Glomerular visceral epithelial cell (primary cell): ENCODE results near the gene SEC16A.

ENCODE experiments used
- DNase-seq: peaks from one replicate; pipeline ENCODE4 v3.0.0-alpha.2; 2016; ENCODE audit errors: extremely low spot score

The SEC16A gene, protein sequence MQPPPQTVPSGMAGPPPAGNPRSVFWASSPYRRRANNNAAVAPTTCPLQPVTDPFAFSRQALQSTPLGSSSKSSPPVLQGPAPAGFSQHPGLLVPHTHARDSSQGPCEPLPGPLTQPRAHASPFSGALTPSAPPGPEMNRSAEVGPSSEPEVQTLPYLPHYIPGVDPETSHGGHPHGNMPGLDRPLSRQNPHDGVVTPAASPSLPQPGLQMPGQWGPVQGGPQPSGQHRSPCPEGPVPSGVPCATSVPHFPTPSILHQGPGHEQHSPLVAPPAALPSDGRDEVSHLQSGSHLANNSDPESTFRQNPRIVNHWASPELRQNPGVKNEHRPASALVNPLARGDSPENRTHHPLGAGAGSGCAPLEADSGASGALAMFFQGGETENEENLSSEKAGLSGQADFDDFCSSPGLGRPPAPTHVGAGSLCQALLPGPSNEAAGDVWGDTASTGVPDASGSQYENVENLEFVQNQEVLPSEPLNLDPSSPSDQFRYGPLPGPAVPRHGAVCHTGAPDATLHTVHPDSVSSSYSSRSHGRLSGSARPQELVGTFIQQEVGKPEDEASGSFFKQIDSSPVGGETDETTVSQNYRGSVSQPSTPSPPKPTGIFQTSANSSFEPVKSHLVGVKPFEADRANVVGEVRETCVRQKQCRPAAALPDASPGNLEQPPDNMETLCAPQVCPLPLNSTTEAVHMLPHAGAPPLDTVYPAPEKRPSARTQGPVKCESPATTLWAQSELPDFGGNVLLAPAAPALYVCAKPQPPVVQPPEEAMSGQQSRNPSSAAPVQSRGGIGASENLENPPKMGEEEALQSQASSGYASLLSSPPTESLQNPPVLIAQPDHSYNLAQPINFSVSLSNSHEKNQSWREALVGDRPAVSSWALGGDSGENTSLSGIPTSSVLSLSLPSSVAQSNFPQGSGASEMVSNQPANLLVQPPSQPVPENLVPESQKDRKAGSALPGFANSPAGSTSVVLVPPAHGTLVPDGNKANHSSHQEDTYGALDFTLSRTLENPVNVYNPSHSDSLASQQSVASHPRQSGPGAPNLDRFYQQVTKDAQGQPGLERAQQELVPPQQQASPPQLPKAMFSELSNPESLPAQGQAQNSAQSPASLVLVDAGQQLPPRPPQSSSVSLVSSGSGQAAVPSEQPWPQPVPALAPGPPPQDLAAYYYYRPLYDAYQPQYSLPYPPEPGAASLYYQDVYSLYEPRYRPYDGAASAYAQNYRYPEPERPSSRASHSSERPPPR (N-terminal part only)

DNA sequence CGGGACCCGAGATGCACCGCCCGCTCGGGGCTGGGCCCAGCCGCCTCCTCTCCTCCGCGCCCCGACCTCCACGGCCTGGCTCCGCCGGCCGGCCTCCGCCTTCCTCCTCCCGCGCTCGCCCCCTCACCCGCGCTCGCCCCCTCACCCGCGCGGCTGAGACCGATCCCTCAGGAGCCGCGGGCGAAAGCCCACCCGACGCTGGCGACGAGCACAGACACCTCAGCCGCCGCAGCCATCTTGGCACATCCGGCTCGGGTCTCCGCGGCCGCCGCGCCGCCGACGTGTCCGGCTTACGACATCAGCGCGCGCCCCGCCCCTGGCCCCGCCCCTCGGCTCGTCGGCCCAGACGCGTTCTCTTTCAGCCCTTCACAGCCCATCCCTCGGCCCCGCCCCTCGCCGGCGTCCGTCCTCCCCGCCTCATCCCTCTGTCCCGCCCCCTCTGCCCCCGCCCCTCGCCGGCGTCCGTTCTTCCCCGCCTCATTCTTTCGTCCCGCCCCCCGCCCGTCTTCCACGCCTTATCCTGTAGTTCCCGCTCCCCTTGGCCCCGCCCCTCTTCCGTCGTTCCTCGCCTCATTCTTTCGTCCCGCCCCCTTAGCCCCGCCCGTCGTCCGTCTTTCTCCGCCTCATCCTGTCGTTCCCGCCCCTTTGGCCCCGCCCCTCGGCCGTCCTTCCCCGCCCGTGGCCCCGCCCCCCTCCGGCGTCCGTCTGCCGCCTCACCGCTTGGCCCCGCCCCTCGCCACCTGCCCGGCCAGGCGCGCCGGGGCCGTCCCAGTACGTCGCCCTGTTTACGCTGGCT lies at the start of gene SEC16A:
Gene SEC16A, minus strand, starts transcription at position 248 of the 796 bp plus-strand sequence. CDS start 5,425 bp downstream, outside the sequence.
- DNase-seq, result peak; percentile 100

DNA sequence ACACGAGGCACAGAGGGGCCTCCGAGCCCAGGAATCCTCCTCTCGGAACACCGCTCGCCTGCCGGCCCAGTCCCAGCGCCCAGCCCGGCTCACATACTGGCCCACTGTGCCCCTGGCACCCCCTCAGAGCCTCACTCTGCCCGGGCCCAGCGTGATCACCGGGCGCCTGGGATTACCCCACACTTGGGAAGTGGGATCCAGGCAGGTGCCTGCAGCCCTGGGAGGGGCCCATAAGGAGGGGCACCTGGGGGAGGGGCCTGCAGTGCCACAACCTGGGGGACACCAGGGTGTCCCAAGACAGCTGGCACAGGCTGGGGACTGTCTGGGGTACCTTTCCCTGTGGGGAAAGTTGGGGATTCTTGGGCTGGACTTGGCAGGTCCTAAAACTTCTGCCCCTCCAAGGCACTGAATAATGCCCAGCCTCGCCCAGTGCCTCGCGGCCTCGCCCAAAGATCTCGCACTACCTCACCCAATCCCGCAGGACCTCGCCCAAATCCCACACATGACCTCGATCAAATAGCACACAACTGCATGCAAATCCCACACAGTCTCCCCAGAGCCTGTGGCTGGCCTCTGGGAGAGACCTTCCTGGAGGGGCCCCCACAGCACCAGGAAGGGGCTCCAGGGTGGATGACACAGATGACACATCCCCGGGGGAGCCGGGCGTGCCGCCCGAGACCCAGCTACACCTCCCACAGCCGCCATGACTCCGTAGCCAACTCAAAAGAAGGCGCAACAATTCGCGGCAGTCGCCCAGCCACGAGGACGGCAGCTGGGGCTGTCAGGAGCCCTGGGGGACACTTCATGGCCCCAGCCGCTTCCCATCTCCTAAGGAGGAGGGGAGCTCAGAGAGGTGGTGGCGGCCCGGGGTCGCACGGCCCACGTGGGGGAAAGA lies 49.3 kb upstream of the SEC16A start:
- DNase-seq, result no peak

DNA sequence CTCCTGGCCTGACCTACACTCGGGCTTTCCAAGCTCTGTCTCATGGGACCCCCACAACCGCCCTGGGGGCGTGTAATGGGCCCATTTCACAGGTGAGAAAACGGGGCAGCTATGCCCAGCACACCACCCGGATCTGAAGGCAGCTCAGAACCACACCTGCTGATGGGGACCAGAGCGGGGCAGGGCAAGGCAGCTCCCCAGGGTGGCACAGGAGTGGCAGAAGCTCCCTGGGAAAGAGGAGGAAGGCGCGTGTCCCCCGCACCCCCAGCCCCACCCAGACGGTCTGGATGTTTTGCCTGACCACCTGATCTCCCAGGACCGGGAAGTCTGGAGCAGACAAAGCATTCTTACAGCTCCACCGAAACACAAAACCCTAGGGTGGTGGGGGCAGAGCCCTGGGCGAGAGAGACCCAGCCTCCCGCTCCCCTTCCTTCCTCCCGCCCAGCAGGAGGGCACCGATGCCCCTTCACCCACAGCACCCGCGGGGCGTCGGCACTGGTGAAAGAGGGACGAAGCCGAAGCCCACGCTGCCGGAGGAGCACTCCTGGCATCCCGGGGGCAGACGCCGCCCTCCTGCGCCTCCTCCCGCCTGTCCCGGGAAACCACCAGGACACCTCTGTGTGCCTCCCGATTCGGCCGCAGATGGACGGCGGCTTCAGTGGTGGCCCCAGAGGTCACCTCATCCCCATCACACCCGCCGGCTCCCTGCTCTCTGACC lies 48.5 kb upstream of the SEC16A start:
- no peak for DNase-seq

DNA sequence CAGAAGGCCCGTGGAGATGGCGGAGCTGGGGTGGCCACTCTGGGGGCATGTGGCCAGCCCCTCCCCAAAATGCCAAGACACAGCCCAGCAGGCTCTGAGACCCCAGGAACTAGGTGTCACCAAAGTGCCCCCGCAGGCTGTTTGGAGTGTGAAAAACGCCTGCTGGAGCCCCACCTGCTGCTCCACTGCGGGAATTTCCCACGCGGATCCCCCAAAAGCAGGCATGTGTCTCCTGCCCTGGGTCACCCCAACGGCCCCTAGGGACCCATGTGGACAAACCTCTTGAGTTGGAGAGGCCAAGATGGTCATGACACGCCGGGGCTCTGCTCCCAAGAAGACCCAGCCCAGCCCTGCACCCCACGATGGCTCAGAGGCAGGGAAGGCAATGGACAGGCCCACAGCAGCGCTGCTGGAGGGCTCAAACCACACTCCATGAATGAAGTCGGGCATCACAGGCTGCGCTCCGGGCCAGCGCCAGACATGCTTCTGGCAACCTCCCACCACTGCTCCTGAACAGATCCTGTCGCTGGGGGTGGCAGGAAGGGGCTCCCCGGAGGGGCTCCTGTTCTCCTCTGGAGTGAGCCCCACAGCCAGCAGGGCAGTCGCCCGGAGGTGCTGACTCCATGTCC lies 47.7 kb upstream of the SEC16A start:
- no peak for DNase-seq

DNA sequence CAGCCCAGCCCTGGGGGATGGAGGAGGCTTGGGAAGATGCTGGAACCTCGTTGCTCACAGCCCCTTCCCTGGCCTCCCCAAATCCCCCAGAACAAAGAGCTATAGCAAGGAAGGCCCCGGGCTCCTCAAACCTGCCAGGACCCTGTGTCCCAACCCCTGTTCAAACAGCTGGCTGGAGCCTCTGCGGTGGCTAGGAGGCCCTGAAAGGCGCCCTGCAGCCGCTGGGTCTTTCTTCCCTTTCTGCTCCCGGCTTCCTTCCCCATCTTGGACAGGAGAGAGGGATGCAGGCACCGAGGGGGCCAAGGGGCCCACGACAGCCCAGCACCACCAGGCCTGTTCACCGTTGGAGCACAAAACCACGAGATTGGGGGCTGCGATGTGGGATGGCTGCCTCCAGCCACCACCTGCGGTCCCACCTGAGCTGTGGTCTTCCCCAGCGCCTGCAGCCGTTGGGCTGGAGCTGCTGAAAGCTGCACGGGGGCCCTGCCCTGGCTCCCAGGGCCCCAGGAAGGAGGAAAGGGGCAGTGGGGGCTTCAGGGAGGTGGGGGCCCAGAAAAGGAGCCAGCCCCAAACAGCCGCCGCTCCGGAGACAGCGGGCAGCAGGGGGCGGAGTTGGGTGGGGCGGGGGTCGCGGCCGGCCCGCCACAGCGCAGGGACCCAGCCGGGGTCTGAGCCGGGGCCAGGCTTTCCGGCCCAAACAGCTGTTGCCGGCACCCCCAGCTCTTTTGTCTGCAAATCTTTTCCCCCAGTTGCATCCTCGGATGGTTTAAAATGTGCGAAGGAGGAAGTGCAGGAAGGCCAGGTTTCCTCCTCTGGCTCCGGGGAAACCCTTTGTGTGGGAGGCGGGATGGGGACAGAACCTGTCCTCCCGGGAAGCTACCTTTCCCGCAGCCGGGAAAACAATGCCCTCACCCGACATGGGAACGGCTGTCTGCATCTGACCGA lies 46.9 kb upstream of the SEC16A start:
- DNase-seq, result no peak

DNA sequence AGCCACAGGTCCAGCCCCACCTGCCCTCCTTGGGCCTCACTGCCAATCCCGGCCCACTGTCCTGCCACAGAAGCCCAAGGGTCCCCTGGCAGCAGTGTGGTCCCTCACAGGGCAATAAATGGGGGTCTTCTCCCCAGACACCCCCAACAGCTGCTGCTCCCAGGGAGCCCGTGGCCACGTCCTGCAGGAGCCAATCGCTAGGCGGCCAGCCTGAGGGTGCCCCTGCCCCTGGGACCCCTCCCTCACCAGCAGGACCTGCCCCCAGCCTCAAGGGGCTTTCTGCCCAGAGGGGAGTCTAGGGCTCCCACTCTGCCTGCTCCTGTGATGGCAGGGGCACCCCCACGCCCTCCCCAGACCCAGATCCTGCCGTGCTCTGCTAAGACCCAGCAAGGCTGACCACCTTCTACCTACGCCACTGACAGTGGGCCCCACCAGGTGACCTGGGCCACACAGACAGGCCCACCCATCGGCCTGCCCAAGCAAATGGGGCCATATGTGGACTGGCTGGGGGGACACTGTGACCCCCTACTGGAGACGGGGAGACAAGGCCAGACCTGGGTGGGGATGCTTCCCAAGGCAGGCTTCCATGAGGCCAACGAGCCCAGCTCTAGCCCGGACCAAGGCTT lies 46.0 kb upstream of the SEC16A start:
- no peak for DNase-seq

DNA sequence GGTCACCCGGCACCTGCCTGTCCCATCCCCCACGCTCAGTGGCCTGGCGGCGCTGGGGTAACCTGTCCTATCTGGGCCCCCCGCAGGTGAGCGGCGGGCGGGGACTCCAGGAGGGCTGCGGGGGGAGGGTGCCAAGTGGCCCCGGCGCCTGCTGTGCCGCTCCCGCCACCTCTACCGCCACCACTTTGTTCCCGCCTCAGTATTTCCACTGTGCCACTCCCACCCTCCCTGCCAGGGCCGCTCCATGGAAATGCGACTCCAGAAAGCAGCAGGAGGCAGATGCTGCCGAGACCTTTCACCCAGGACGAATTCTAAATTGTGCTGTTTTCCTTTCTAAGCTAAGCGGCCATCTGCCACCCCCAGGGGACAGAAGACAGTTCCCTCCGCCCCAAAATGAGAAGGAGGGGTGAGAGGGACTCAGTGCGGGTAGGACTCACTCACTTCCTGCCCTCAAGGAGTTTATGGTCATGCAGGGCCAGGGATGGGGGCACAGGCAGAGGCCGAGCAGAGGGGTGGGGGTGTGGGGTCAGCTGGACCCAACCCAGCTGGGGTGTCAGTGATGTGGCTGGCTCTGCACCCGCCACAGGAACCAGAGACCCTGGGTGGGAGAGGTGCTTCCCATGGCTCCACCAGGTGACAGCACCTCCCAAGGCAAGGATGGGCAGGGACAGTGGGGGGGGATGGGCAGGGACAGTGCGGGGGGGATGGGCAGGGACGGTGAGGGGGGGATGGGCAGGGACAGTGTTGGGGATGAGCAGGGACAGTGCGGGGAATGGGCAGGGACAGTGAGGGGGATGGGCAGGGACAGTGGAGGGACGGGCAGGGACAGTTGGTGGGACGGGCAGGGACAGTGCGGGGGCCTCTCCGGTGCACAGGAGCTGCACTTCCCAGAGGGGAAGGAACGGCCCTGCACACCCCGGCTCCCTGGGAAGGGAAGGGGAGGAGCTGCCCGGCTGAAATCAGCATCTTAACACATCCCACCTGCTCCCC lies 45.2 kb upstream of the SEC16A start:
- DNase-seq, result no peak

DNA sequence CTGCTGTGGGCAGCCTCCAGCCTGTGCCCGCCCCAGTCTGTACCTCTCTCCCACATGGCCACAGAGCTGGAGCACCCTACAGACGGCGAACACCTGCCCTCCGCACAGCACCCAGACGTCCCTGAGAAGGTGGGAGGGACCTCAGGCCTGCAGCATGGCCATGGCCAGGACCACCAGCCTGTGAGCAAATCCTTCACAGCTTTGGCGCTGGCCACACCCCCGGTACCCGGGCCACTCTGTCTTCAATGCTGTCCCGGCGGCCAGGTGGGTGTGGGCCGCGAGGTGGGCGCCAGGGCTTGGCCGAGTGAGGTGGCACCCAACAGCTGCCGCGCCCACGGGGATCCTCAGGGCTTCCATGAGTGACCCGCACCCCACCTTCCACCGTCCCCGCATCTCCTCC lies 44.3 kb upstream of the SEC16A start:
- no peak for DNase-seq

DNA sequence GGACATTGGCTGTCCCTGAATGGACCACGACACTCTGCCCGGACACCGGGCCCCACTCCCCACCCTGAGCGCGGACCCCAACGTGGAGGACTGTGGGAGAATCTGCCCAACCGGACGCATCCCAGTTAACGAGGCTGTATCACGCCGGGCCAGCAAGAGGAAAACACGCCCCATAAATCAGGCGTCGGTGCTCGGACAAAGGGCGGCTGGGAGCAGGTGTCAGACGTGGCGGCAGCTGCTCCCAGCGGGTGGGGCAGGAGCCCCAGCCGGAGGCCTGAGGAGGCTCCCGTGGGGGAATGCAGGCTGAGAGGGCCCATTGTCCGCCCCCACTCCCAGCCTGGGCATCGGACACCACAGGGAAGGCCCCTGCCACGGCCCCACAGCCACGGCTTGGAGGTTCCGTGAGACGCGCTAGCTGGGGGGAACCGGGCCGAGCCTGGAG lies 43.8 kb upstream of the SEC16A start:
- DNase-seq, result no peak

DNA sequence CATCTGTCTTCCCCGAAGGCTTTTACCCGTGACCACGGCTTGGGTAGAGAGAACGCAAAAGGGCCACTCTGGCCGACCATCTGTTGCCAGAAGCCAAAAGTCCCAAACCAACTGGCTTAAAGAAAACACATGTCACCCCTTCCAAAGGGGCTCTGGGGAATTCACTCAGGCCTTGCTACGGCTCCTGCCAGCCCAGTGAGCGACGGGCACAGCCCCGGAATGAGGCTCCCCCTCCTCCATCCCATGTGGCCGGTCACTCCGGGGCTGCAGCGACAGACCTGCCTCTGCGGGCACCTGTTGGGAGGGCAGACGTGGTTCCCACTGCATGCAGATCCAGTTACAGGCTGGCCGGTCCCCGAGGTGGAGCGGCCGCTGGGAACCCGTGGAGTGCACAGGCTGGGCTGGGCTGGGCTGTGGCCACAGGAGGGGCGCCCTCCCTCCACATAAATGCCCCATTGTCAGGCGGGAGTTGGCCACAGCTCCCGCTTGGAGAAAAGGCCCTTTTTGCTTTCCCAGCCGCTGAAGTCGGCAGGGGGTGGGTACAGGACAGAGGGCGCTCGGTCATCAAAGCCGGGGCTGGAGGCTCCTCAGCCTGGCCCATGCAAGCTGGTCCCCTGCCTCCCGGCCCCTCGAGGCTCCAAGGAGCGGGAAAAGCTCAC lies 43.1 kb upstream of the SEC16A start:
- DNase-seq, result no peak

DNA sequence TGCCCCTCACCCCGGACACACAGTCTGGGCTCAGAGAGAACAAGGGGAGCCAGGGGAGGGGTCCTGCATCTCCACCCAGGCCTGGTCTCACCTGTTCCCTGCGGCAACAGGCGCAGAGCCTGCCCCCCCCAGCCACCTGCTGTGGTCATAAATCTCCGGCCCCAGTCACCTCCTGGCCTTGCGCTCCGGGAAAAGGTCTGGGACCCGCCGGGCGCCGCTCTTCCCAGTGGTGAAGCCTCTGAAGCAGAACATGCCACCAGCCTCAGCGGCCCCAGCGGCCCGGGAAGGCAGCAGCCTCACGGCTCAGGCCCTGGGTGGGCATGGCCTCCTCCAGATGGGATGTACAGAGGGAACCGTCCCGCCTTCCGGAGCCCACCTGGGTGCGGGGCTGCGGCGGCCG lies 42.4 kb upstream of the SEC16A start:
- no peak for DNase-seq

DNA sequence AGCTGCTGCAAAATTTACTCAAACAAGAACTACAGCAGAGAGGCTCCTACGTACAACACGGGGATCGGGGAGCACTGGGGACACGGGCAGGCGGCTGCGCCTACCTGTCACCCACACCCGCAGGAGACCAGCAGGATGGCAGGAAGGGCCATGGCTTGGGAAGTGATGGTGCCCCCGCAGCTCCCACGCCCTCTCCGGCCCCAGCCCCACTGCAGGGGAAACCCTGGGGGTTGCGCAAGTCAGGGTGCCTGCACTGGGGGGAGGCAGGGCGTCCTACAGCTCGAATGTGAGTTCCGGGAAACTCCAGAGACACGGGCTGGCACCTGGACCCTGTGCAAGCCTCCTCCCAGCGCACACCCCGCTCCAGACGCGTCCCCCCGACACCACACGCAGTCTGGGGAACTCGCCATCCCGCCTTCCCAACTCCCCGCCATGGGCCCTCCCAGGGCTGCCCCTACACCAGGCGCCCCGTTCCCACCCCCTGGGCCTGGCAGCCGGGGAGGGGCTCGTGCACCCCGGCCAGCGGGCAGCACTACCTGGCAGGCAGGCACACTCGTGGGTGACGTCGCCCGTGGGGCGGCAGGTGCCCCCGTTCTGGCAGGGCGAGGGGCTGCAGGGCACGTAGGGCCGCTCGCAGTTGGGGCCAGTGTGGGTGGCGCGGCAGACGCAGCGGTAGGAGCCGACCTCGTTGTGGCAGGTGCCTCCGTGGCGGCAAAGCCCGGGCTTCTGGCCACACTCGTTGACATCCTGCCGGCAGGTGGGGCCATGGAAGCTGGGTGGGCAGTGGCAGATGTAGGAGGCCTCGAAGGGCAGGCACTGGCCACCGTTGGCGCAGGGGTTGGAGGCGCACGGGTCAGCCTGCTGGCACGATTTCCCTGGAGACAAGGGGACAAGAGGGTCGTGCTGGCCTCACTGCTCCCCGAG lies 39.7 kb upstream of the SEC16A start:
- DNase-seq, result no peak

DNA sequence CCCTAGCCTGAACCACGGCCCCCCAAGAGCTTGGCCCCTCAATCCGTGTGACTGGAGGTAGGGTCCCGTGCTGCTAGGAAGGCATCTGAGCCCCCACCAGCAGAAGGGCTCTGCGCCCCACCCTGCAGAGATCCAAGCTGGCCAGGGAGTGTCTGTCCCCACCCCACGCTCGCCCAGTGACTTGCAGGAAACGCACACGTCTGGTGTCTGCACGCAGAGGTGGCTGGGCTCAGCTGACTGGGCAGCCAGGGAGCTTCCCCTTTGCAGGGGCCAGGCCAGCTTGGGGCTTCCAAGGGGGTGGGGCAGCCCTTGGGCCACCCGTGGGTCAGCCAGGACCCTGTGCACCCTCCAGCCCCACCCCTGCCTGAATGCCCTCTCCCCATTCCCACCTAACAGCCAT lies 38.7 kb upstream of the SEC16A start:
- no peak for DNase-seq

DNA sequence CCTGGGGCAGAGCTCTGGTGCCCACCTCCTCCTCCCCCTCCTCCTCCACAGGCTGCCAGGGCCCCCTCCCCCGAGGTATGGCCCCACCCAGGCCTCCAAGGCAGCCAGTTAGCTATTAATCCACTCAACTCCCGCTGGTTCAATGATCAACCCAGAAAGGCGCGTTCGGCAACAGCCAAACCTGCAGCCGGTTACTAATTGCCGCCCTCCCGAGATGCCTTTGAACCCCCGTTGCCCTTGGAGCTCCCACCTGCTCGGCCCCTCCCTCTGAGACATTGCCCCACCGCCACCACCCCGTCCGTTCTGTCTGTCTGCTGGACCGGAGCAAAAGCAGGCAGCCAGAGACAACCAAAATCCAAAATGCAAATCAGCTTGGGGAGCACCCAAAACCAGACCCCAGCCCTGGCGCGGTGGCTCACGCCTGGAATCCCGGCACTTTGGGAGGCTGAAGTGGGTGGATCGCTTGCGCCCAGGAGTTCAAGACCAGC lies 37.3 kb upstream of the SEC16A start:
- DNase-seq, result peak; percentile 82
